KMS-11 (cell line): ENCODE measurements around the gene DNM3.

Experiments used
- H2AFZ ChIP-seq: fragments of 200-600 bp; sonication (generic); 2 replicates; pipeline ENCODE4 v1.6.1; 2016; ENCODE audit warnings: antibody characterized with exemption, mixed run types, low read depth
- H3K27ac ChIP-seq: fragments of 200-600 bp; sonication (generic); 2 replicates; pipeline ENCODE4 v1.6.1; 2016; ENCODE audit warnings: mild to moderate bottlenecking, mixed run types
- H3K27me3 ChIP-seq: fragments of 200-600 bp; sonication (generic); 2 replicates; pipeline ENCODE4 v1.6.1; 2017; ENCODE audit warnings: mild to moderate bottlenecking, low read depth, mixed run types, moderate library complexity; ENCODE audit not compliant: insufficient read depth
- H3K36me3 ChIP-seq: fragments of 200-600 bp; sonication (generic); 2 replicates; pipeline ENCODE4 v1.6.1; 2017; ENCODE audit warnings: mild to moderate bottlenecking, mixed run types; ENCODE audit not compliant: insufficient read depth
- H3K4me1 ChIP-seq: fragments of 200-600 bp; sonication (generic); 2 replicates; pipeline ENCODE4 v1.6.1; 2016; ENCODE audit warnings: mild to moderate bottlenecking, low read depth, mixed run types; ENCODE audit not compliant: poor library complexity, severe bottlenecking
- H3K4me2 ChIP-seq: fragments of 200-600 bp; sonication (generic); 2 replicates; pipeline ENCODE4 v1.7.0; 2016; ENCODE audit warnings: mild to moderate bottlenecking, mixed run types
- H3K4me3 ChIP-seq: fragments of 200-600 bp; sonication (generic); IDR thresholded peaks from 2 replicates; pipeline ENCODE4 v1.6.1; 2017; ENCODE audit warnings: low read depth, low read length, mixed read lengths; ENCODE audit not compliant: insufficient read depth
- H3K79me2 ChIP-seq: fragments of 200-600 bp; sonication (generic); 2 replicates; pipeline ENCODE4 v1.6.1; 2016; ENCODE audit warnings: low read depth, mixed run types; ENCODE audit not compliant: insufficient read depth
- H3K9ac ChIP-seq: fragments of 200-600 bp; sonication (generic); 2 replicates; pipeline ENCODE4 v1.6.1; 2016; ENCODE audit warnings: mild to moderate bottlenecking, mixed run types
- H4K20me1 ChIP-seq: fragments of 200-600 bp; sonication (generic); 2 replicates; pipeline ENCODE4 v1.6.1; 2016; ENCODE audit warnings: mild to moderate bottlenecking, mixed run types; ENCODE audit not compliant: insufficient read depth
- TF ChIP-seq, protein P1 (sequence below): fragments of 200-600 bp; sonication (generic); conservative IDR thresholded peaks from 2 replicates; pipeline ENCODE4 v1.6.1; 2017; ENCODE audit warnings: low read depth, mild to moderate bottlenecking, antibody characterized with exemption, low read length, moderate library complexity, mixed read lengths

DNM3 gene

DNA sequence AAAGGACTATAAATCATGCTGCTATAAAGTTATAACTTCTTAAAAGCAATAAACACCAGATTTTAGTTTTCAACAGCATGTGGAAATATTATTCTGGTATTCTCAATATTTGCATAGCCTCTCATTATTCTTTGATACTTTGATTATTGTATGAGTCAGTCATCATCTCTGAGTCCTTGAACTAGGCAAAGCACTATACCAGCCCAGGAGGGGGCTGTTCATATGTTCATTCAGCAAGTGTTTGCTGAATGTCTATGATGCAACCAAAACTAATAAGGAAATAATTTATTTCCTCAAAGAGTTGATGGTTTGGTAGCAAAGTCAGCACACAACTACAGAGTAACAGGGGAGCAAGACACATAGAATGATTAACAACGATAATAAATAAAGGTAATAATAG, 403.6 kb downstream of the DNM3 start:
- Histone ChIP-seq H4K20me1 (no peaks in the 10 kb centered on the region), H3K27ac (no peak overlapping the region), H3K79me2 (no peaks in the 10 kb centered on the region), H3K4me1 (no peaks in the 10 kb centered on the region), H3K4me2 (no peak overlapping the region), H3K9ac (no peak overlapping the region), H3K36me3 (no peaks in the 10 kb centered on the region), H2AFZ (no peak overlapping the region), H3K4me3 (no peak overlapping the region), H3K27me3 (no peaks in the 10 kb centered on the region)
- TF ChIP-seq, protein P1, sequence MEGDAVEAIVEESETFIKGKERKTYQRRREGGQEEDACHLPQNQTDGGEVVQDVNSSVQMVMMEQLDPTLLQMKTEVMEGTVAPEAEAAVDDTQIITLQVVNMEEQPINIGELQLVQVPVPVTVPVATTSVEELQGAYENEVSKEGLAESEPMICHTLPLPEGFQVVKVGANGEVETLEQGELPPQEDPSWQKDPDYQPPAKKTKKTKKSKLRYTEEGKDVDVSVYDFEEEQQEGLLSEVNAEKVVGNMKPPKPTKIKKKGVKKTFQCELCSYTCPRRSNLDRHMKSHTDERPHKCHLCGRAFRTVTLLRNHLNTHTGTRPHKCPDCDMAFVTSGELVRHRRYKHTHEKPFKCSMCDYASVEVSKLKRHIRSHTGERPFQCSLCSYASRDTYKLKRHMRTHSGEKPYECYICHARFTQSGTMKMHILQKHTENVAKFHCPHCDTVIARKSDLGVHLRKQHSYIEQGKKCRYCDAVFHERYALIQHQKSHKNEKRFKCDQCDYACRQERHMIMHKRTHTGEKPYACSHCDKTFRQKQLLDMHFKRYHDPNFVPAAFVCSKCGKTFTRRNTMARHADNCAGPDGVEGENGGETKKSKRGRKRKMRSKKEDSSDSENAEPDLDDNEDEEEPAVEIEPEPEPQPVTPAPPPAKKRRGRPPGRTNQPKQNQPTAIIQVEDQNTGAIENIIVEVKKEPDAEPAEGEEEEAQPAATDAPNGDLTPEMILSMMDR = no peak

DNA sequence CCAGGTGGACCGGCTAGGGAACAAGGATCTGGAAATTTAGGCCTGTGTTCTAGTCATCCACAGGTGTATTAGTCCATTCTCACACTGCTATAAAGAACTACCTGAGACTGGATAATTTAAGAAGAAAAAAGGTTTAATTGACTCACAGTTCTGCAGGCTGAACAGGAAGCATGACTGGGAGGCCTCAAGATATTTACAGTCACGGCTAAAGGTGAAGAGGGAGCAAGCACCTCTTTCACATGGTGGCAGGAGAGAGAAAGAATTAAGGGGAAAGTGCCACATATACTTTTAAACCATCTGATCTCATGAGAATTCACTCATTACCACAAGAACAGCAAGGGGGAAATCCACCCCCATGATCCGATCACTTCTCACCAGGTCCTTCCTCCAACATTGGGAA, 404.5 kb downstream of the DNM3 start:
- no peak overlapping the region for H3K27ac ChIP-seq
- H3K4me1 ChIP-seq = no peaks in the 10 kb centered on the region
- no peak overlapping the region for H3K4me3 ChIP-seq
- H3K36me3 ChIP-seq = no peaks in the 10 kb centered on the region
- H4K20me1 ChIP-seq = no peaks in the 10 kb centered on the region
- no peak overlapping the region for H3K4me2 ChIP-seq
- TF ChIP-seq, protein P1 = no peak
- no peak overlapping the region for H3K9ac ChIP-seq
- no peaks in the 10 kb centered on the region for H3K27me3 ChIP-seq
- no peaks in the 10 kb centered on the region for H3K79me2 ChIP-seq
- H2AFZ ChIP-seq = no peak overlapping the region

DNA sequence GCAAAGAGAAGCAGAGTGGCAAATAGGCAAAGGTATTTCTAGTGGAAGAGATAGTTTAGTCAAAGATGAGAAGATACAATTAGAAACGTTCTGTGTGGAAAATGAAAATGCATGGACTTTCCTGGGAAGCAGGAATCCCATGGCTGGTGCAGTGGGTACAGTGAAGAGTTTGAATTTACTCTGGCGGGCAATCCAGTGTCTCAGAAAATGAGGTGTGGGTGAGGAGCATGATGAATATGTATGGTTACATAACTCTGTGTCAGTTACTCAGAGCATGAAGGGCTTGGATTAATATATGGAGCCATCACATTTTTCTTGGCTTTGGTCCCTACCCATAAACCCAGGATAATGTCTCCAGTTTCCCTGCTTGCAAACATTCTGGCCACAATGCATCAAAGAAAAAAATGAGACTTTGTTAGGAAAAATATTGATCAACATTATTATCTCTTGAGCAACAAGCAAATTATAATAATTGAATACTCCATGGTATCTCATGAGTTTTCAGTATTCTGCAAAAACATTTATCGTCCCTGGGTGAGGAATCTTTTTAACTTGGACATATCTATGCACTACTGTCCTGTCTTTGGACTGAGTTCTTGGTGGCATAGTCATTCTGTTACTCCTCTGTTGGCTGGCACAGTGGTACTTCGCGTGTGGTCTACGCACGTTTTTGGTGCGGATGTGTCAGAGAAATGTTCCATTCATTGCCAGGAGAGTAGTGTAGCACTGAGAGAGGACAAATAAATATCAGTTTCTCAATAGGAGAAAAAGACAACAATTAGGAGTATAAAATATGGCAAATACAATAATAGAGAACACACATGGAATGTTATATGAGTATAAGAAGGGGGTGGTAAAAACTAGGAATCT, 405.5 kb downstream of the DNM3 start:
- TF ChIP-seq, protein P1 = no peak
- Histone ChIP-seq H2AFZ (no peak overlapping the region), H3K27me3 (no peaks in the 10 kb centered on the region), H3K79me2 (no peaks in the 10 kb centered on the region), H3K4me1 (no peaks in the 10 kb centered on the region), H3K36me3 (no peaks in the 10 kb centered on the region), H4K20me1 (no peaks in the 10 kb centered on the region), H3K4me2 (no peak overlapping the region), H3K4me3 (no peak overlapping the region), H3K27ac (no peak overlapping the region), H3K9ac (no peak overlapping the region)

DNA sequence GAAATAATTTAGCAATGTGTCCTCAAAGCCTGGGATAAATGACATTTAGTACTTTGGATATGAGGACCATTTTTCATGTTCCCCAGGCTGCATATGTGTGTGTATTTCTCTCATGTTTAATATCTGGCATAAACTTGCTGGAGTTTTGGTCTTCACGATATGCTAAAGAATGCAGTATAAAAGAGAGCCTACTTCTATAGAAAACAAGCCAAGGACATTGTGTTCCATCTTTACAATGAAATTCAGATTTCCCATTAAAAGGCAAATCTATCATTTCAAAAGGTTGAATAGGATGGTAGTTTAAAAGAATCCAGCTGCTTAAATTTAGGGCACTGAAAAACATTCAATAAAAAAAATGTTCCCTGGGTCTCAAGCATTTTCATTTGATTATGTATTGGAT, 410.2 kb downstream of the DNM3 start:
- Histone ChIP-seq H3K79me2 (no peaks in the 10 kb centered on the region), H2AFZ (no peak overlapping the region), H4K20me1 (no peaks in the 10 kb centered on the region), H3K4me3 (no peak overlapping the region), H3K27ac (no peak overlapping the region), H3K4me2 (no peak overlapping the region), H3K4me1 (no peaks in the 10 kb centered on the region), H3K36me3 (no peaks in the 10 kb centered on the region), H3K27me3 (no peaks in the 10 kb centered on the region), H3K9ac (no peak overlapping the region)
- TF ChIP-seq, protein P1 = no peak
